NCI-H748 (cell line): Measurements from ENCODE around the gene SURF2.

Experiments
- DNase-seq: peaks from one replicate; lab custom pipeline; 2025; ENCODE audit not compliant: unreplicated experiment; lab: John Stamatoyannopoulos, UW

SURF2 gene

GRCh38 chr9:133396952-133397351 lies 40.6 kb downstream of the SURF2 start:
- no peak for DNase-seq

GRCh38 chr9:133397370-133397769 lies 41.0 kb downstream of the SURF2 start:
- no peak for DNase-seq

GRCh38 chr9:133397895-133398294 lies 41.5 kb downstream of the SURF2 start:
- DNase-seq, result no peak

GRCh38 chr9:133400292-133400691 lies 43.9 kb downstream of the SURF2 start:
- DNase-seq, result no peak

GRCh38 chr9:133401588-133401987 lies 45.2 kb downstream of the SURF2 start:
- DNase-seq, result no peak

GRCh38 chr9:133402689-133403088 lies 46.3 kb downstream of the SURF2 start:
- DNase-seq, result no peak

- peak; percentile 66 for DNase-seq
Observed at GRCh38 chr9:133403766-133404453, 47.6 kb downstream of the SURF2 start.

GRCh38 chr9:133404454-133405002 lies 48.2 kb downstream of the SURF2 start:
- no peak for DNase-seq

- DNase-seq, result no peak
Observed at GRCh38 chr9:133405508-133406438, 49.4 kb downstream of the SURF2 start.

GRCh38 chr9:133406480-133407307 lies 50.3 kb downstream of the SURF2 start:
- DNase-seq, result peak; percentile 64

GRCh38 chr9:133408042-133408441 lies 51.7 kb downstream of the SURF2 start:
- no peak for DNase-seq
